OCI-LY1 (cell line): ENCODE measurements around the gene PRSS8.

Experiments used
- CTCF ChIP-seq: fragments of 200-600 bp; sonication (generic), shearing (Covaris generic); IDR thresholded peaks from 2 replicates; pipeline ENCODE4 v1.5.1; 2017; ENCODE audit warnings: mild to moderate bottlenecking, antibody characterized with exemption, low read length, moderate library complexity, mixed read lengths
- EZH2 ChIP-seq: fragments of 200-600 bp; sonication (generic), shearing (Covaris generic); IDR thresholded peaks from 2 replicates; pipeline ENCODE4 v1.8.0; 2017; ENCODE audit warnings: borderline replicate concordance, mixed run types, mild to moderate bottlenecking, antibody characterized with exemption, low read length, moderate library complexity, mixed read lengths

- TF ChIP-seq CTCF, result no peak
- no peak for TF ChIP-seq EZH2
Measured at GRCh38 chr16:31130336-31130891, 5.1 kb downstream of the PRSS8 start.
